ENCODE measurements around the gene NFASC.

The NFASC gene

GRCh38 chr1:205025239-205025638, 154.6 kb downstream of the NFASC start:
- TF ChIP-seq SIN3A (IDR thresholded peaks at IDR 0.05; ENCODE audit: borderline replicate concordance, insufficient read depth, low read length) (no peak), POLR2AphosphoS5 (IDR thresholded peaks at IDR 0.05; ENCODE audit: low read depth, low read length) (no peak), FOXP2 (optimal IDR thresholded peaks at IDR 0.05; ENCODE audit: borderline replicate concordance, extremely low read depth, extremely low read length, insufficient read depth) (no peak), TAF1 (IDR thresholded peaks at IDR 0.05; ENCODE audit: borderline replicate concordance, insufficient read depth, low read length) (no peak)
- TF ChIP-seq, protein P1, sequence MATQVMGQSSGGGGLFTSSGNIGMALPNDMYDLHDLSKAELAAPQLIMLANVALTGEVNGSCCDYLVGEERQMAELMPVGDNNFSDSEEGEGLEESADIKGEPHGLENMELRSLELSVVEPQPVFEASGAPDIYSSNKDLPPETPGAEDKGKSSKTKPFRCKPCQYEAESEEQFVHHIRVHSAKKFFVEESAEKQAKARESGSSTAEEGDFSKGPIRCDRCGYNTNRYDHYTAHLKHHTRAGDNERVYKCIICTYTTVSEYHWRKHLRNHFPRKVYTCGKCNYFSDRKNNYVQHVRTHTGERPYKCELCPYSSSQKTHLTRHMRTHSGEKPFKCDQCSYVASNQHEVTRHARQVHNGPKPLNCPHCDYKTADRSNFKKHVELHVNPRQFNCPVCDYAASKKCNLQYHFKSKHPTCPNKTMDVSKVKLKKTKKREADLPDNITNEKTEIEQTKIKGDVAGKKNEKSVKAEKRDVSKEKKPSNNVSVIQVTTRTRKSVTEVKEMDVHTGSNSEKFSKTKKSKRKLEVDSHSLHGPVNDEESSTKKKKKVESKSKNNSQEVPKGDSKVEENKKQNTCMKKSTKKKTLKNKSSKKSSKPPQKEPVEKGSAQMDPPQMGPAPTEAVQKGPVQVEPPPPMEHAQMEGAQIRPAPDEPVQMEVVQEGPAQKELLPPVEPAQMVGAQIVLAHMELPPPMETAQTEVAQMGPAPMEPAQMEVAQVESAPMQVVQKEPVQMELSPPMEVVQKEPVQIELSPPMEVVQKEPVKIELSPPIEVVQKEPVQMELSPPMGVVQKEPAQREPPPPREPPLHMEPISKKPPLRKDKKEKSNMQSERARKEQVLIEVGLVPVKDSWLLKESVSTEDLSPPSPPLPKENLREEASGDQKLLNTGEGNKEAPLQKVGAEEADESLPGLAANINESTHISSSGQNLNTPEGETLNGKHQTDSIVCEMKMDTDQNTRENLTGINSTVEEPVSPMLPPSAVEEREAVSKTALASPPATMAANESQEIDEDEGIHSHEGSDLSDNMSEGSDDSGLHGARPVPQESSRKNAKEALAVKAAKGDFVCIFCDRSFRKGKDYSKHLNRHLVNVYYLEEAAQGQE (IDR thresholded peaks at IDR 0.05; ENCODE audit: insufficient read depth in 1 of 2, low read depth in 2 of 2, low read length in 2 of 2): no peak

- TF ChIP-seq FOXP2 (optimal IDR thresholded peaks at IDR 0.05; ENCODE audit: borderline replicate concordance, extremely low read depth, extremely low read length, insufficient read depth) (no peak), POLR2AphosphoS5 (IDR thresholded peaks at IDR 0.05; ENCODE audit: low read depth, low read length) (no peak)
Observed at GRCh38 chr1:205026181-205026580, 155.5 kb downstream of the NFASC start.

DNA sequence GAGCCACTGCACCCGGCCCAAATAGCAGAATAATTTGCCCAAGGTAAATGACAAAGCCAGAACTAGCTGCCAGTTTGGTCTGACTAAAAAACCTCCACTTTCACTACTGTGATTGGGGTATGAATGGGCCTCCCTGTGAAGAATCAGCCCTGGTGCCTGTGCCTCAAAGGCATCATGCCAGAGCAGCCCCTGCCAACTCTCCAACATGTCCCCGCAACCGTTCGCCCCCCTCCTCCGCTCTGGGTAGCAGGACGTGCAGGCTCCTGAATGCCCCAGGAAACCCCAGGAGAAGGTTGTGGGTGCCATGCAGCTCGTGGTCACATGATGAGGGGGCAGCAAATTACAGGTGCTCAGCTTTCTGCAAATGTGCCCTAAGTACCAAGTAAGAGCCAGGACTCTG, 157.7 kb downstream of the NFASC start:
- TF ChIP-seq FOXP2 (optimal IDR thresholded peaks at IDR 0.05; ENCODE audit: borderline replicate concordance, extremely low read depth, extremely low read length, insufficient read depth): no peak
- TF ChIP-seq, protein P1 (IDR thresholded peaks at IDR 0.05; ENCODE audit: insufficient read depth in 1 of 2, low read depth in 2 of 2, low read length in 2 of 2): no peak
- no peak for TF ChIP-seq SIN3A (IDR thresholded peaks at IDR 0.05; ENCODE audit: borderline replicate concordance, insufficient read depth, low read length)

- TF ChIP-seq, protein P1 (IDR thresholded peaks at IDR 0.05; ENCODE audit: insufficient read depth in 1 of 2, low read depth in 2 of 2, low read length in 2 of 2): no peak
Observed at GRCh38 chr1:205028924-205029323, 158.3 kb downstream of the NFASC start.

- TF ChIP-seq, protein P1 (IDR thresholded peaks at IDR 0.05; ENCODE audit: insufficient read depth in 1 of 2, low read depth in 2 of 2, low read length in 2 of 2): no peak
- no peak for TF ChIP-seq SIN3A (IDR thresholded peaks at IDR 0.05; ENCODE audit: borderline replicate concordance, insufficient read depth, low read length)
- TF ChIP-seq POLR2AphosphoS5 (IDR thresholded peaks at IDR 0.05; ENCODE audit: low read depth, low read length): no peak
- TF ChIP-seq FOXP2 (optimal IDR thresholded peaks at IDR 0.05; ENCODE audit: borderline replicate concordance, extremely low read depth, extremely low read length, insufficient read depth): no peak
- no peak for TF ChIP-seq TAF1 (IDR thresholded peaks at IDR 0.05; ENCODE audit: borderline replicate concordance, insufficient read depth, low read length)
Observed at GRCh38 chr1:205030241-205030640, 159.6 kb downstream of the NFASC start.
